Nucleus accumbens (tissue), 56 donors: ENCODE results near the gene NFE2L2.
"Not testable (repeated sequence)": the region's sequence is repeated elsewhere in the genome, so short reads cannot be mapped to it uniquely, and the experiment has no call there.

ENCODE experiments used
- DNase-seq, 56 donors: peaks; one replicate each; lab custom pipeline; 2025; lab: John Stamatoyannopoulos, UW

Gene NFE2L2

DNA sequence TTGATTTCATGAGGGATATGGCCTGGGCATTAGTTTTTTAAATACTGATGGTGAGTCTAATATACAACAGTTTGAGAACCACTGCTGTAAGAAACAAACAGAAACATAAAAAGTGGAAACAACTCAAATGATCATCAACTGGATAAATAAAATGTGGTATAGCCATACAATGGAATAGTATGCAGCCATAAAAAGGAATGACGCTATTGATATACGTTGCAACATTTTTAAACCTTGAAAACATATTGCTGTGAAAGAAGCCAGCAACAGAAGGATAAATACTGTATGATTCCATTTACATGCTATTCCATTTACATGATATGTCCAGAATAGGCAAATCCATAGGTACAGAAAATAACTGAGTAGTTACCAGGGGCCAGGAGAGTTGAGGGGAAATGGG, 6.5 kb downstream of the NFE2L2 start:
- DNase-seq, result no peak

DNA sequence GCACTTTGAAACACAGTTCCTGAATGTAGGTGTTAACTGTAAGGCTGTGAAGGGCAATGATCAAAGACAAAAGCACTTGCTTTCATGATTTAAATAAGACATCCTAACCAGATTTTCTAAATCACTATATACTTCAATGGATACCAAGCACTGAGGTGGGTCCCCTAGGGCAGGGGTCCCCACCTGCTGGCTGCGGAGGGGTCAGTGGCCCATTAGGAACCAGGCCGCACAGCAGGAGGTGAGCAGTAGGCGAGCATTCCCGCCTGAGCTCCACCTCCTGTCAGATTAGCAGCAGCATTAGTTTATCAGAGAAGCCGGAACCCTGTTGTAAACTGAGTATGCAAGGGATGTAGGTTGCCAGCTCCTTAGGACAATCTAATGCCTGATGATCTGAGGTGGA, 7.1 kb downstream of the NFE2L2 start:
- no peak for DNase-seq

DNA sequence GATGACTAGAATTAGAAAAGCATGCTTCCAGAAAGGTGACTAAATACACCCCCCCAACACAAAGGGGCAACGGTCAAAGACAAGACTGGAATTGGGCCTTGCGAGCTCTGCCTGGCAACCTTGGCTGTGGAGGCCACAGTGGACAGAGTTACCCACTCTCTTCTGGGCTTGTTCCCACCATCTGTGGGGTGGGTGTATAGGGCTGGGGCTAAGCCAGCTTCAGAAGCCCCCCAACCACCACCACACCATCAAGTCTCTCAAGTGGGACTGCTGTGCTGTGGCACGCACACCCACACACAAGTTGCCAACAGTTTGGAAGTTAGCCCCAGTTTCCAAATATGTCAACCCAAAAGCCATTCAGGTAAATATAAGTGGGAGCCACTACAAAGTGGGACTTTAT, 7.8 kb downstream of the NFE2L2 start:
- no peak for DNase-seq

DNA sequence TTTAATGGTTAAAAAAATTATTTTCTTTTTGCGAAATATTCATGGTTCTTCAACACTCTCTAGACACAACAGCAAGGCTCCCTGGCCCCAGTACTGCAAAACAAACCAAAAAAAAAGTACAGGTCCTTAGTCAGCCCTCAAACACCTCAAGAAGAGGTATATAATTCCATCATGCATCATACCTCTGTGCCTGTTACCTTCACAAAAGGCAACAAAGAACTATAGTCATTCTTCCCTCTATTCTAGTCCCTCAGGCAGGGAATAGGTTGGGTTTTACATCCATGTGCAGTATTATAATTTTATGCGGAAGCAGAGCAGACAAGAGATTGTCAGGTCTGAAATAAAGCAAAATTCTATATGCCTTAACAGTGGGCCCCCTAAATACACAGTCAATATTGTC, 8.5 kb downstream of the NFE2L2 start:
- DNase-seq, result no peak

DNA sequence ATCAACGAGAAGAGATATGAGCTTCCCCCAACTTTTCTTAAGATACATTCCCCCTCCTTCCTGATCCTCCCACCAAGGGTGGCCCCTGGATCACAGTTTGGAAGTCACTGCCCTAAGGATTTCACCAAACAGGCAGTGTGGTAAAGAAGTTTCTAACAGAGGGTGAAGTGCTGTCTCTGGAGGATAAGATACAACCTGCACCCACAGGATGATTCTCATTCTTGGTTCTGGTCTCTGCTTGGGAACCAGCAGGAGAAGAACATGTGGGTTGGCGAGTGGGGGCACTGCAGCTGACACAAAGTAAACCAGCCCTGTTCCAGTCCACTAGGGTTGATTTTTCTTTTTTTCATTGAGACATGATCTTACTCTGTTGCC, 9.3 kb downstream of the NFE2L2 start:
- DNase-seq, result no peak

DNA sequence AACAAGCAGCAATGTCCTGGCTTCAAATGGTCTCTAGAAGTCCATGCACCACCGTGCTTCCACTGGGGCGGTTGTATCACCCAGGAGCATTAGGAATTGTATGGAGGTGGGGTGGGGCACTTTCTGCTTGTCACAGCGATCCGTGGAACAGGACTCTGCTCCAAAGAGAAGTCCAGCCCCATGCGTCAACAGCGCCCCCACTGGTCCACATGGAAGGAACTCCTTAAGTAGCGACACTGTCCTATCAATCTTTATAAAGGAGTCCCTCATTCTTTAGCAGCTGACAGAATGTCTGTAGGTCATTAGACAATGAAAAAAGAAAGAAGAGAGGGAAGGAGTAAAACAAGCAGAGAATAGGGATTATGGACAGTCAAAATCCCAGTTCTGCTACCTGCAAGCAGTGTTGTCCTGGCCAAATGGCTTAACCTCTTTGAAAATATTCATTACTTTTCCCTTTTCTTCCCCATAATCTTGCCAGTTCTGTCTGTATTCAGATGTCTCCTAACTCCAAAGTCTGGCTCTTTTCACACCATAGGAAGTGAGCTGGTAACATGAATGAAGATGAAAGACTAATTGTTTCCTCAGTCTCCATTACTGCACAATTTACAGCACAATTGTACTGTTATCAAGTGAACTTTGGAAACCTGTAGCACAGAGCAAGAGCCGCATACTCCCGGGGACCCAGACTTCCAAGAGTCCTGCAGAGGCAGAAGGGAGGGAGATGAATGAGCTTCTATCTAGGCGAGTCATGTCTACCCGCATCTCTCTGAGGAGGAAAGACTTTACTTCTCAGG, 9.9 kb downstream of the NFE2L2 start:
- peak in 24 of 56 donors; percentile 4 to 74 (median 17) for DNase-seq

DNA sequence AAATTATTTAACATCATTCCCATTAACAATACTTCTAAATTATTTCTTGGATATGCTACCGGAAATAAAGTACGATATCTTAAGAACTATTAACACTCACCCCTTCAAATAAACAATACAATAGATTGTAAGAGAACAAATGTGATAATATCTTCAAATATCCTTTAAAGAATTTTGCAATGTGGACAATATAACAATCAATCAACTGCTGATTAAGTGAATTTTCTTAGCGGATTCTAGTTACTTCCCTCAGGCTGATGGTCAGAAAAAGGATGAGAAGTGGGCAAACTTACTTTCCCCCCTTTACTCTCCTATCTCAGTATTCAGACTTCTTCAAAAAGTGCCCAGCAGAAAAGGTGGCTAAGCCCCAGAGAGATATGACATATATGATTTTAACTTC, 10.8 kb downstream of the NFE2L2 start:
- DNase-seq, result no peak

DNA sequence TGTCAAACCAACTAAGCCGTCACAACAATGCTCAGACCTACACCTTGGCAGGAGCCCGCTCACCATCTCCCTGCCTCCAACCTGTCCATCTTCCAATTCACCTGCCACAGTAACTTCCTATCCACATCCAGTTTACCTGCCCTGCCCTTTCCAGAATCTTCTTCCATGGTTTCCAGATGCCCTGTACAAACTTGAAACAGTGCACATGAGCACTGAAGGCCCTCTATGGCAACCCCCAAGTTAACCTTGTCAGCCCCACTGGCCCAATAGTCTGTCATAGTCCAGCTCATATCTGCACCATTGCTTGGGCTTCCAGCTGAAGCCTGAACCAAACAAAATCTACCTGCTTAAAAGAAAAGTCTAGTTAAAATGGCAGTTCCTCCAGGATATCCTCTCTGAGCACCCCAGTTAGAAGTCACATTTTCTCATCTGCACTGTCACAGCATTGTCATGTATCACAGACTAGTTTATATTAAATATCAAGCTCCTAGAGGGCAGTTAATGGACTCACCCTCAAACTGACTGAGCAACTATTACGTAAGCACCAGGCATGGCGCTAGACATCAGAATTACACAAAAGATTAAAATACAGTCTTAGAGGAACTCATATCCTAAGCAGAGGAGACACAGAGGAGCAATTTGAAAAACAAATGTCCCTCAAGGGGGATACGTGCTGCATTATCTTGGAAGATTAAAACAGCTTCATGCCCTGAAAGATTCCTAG, 11.6 kb downstream of the NFE2L2 start:
- no peak for DNase-seq

DNA sequence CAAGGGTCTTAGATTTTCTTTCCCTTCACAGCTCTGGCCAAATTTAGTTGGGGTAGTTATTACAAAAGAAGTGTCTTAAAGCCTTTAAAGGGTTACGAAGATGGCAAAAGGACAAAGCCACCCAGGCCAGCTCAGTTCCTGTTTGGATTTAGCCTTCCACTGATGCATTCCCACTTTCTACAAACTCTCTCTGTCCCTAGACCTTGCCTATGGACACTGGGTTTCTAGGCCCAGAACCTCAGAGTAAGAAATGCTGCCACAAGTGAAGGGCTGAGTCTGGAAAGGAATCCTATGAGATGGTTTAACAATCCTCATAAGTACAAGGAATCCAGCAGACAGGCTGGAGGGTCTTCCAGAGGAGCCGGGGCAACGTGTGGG, 13.4 kb downstream of the NFE2L2 start:
- no peak for DNase-seq

DNA sequence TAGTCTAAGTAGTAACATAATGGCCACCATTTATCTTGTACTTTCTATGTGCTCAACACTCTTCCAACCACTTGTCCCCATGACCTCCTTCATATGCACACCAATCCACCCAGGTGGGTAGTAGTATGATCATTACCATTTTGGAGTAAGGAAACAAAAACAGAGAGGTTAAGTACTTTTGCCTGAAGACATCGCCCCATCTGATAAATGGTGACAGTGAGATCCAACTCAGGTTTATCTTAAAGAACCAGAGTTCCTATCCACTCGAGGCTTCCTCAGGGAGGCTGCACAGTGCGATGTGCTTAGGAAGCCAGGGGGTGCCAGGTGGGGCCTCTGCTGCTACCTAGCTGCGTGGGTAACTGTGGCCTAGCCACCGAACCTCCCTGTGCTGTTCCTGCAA, 14.1 kb downstream of the NFE2L2 start:
- no peak for DNase-seq

DNA sequence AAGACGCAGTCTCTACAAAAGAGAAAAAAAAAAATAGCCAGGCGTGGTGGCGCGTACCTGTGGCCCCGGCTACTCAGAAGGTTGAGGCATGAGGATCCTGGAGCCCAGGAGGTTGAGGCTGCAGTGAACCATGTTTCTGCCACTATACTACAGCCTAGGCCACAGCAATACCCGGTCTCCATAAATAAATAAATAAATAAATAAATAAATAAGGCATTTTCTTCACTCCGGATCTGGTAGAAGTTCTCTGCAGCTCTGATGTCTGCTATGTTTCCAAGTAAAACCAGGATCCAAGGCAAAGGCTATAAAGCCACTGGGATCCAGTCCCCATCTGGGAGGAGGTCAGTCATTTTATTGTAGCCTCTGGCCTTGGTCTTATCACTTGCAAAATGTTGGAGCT, 15.5 kb downstream of the NFE2L2 start:
- no peak for DNase-seq

DNA sequence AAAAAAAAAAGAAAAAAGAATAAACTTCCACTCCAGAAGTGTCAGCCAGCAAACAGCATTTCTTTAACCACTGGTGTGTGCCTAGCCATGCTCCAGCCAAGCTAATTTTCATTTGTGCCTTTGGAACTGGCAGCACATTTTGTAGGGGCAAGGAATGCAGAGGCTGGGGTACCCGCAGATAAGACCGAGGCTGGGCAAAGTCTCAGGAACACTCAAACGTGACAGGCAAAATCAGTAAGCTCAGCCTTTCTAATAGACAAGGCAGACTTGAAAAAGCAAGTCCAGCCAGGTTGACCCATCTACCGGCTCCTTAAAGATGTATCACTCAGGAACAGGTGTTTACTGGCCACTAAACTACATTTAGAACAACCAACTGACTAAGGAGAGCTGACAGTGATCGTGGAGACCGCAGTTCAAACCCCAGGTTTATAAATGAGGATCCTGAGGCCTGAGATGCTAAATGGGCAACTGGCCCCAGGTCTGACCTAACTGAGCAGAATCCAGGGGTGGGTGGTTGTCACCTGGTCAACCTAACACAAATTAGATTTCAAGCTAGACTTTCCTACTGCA, 16.7 kb downstream of the NFE2L2 start:
- DNase-seq, result no peak

DNA sequence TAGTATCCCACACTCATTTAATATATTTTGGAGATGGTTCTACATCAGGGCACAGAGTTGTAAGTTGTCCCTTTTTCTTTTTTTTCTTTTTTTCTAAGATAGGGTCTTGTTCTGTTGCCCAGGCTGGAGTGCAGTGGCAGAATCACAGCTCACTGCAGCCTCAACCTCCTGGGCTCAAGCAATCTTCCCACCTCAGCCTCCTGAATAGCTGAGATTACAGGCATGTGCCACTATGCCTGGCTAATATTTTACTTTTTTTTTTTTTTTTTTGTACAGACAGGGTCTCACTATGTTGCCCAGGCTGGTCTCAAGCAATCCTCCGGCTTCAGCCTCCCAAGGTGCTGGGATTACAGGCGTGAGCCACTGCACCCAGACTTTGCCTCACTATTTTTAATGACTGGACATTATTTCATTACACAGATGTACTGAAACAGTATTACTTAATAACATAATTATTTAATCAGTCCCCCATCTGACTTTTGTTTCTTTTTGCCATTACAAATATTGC, 17.9 kb downstream of the NFE2L2 start:
- DNase-seq, result not testable (repeated sequence)

DNA sequence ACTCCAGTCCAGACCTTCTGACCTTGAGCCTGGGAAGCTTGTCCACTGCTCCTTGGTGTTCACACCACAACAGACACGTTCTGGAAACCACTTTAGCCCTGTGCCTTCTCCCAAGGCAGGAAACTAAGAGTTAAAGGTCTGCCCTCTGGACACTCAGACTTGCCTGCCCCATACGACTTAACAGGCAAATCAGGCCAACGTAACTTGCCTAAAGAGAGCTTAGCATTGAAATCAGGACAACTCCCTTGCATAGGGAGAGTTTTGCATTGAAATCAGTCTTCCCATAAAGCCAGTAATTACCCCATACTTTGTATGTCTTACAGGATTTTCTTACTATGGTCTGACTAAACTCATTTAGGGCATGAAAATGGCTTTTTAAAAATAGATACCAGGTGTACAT, 18.5 kb downstream of the NFE2L2 start:
- no peak for DNase-seq

DNA sequence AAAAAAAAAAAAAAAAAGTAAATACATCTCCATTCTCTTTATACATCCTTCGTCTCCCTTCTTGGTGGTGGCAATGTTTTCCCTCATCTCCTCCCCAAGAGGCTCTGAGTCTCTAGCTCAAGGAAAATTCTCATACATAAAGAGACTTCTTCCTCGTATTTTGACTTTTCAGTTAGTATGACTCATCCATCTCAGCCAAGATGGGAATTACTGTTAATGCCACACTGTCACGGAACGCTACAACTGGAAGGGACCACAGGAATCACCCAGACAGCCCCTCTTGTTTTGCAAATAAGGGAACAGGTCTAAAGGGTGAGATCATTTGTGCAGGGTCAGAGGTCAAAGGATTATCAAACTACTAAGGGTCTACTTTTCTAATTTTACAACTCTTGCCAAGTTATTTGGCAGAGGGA, 19.5 kb downstream of the NFE2L2 start:
- DNase-seq, result no peak

DNA sequence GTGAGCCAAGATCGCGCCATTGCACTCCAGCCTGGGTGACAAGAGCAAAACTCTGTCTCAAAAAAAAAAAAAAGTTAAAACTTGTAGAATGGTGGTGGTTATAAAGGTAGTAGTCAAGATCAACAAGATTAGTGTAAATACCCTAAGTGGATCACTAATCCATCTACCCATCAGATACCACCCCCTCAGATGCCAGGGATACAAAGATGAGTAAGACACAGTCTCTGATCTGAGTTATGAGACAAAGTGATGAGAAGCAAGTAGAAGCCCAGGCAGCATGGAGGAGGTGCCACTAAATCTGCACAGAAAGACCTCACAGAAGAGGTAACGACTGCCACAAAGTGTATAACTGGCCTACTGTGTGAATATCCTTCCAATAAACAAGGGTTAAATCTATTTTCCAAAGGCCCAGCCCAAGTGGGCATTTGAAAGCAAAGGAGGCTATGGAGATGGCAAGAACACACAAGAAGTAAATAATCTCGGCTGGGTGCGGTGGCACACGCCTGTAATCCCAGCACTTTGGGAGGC, 20.2 kb downstream of the NFE2L2 start:
- DNase-seq, result no peak

DNA sequence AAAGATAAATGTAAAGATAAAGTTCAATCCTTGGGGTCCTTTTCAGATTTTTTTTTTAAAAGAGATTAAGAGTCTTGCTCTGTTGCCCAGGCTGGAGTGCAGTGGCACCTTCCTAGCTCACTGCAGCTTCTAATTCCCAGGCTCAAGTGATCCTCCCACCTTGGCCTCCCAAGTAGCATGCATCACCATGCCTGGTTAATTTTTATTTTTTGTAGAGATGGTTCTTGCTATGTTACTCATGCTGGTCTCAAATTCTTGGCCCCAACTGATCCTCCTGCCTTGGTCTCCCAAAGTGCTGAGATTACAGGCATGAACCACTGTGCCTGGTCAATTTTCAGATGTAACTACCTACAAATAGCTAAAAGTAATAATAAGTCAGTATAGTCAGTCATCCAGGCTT, 21.1 kb downstream of the NFE2L2 start:
- no peak for DNase-seq

DNA sequence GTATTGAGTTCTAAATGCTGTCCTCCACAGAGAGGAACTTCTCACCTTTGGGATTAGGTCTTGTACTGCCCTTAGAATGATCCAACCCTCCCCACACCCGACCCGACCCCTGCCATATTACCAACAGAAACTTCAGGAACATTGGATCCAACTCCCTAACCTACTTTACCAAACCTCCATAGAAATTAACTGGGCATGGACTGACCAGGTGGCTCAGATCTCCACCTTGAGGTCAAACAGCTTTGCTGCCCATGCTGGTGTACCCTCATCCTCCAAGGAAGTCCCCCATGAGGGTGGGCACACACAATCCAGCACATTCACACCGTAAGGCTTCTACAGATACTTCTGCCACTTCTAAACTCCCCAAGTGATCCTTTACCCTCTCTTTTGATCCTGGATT, 21.5 kb downstream of the NFE2L2 start:
- no peak for DNase-seq

DNA sequence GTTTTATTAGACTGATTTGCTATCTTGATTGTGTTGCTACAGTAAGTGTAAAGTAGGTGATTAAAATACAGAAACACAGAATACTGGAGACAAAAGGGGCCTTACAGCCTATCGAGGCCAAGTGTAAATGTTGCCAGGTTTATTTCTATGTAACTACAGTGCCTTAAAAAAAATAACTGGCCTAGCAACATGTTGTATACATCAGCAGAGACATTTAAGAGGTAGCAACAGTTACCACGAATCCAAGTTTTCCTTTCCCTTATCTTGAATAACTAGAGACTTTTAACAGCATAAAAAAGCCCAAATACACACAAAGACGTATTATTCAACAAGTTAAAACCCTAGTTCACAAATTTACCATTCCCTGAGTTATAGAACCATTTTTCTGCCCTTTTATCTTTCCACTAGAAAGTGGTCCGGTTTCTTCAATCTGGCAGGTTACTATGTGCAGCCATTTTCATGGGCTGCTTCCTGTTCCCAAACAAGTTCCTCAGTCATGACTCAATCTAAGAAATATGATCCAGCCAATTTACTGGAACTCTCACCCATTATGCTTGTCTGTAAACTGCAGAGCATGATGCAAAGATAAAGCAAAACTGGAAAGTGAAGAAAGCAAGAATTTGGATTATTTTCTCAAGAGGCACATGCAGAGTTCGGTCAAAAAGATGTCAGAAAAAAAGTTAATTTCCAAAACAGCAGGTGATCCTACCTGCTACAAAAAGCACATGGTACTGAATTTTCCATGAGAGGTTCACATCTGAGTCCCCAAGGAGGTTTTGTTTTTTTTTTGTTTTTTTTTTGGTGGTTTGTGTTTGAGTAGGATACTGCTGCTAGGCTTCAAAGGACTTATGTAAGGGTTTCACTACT, 22.2 kb downstream of the NFE2L2 start:
- DNase-seq, result no peak

DNA sequence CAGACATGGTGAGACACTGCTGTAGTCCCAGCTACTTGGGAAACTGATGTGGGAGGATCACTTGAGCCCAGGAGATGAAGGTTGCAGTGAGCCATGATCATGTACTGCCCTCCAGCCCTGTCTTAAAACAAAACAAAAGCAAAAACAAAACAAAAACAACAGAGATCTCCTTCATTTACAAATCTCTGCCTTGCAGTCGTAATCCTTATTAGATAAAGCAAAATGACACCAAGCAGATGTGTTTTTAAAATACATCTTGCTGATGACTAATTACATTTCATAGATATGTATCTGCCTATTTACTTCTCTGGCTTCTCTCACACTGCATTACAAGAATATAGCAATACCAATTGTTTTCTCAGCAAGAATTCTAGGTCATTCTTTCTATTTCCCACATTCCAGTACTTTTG, 22.8 kb downstream of the NFE2L2 start:
- DNase-seq, result no peak
